ENCODE measurements around the gene RAD9A.

RAD9A gene

DNA sequence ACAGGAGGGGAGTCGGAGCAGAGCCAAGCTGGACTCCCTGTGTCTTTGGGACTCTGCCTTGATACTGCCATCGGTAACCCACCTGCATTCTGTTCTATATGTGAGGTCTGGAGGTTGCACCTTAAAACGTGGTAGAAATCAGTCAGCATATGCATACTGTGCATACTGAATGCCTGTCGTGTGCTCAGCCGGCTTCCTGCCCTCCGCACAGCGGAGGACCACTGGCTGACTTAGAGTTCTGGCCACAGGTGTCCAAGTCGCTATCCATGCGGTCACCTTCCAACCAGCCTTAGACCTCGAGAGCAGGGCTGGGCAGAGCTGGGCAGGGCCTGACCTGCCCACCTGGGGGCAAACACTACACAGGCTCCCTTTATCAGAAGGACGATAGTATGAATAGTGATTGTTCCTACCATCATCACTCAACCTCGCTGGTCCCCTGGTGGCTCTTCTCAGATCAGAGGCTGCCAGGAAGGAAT, 15.9 kb downstream of the RAD9A start:
- TF ChIP-seq, protein P1, sequence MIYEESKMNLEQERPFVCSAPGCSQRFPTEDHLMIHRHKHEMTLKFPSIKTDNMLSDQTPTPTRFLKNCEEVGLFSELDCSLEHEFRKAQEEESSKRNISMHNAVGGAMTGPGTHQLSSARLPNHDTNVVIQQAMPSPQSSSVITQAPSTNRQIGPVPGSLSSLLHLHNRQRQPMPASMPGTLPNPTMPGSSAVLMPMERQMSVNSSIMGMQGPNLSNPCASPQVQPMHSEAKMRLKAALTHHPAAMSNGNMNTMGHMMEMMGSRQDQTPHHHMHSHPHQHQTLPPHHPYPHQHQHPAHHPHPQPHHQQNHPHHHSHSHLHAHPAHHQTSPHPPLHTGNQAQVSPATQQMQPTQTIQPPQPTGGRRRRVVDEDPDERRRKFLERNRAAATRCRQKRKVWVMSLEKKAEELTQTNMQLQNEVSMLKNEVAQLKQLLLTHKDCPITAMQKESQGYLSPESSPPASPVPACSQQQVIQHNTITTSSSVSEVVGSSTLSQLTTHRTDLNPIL (CRISPR knock-in tag; IDR thresholded peaks at IDR 0.05; ENCODE audit: low read depth), result no peak
- TF ChIP-seq TOX (CRISPR knock-in tag; IDR thresholded peaks at IDR 0.05; ENCODE audit: borderline replicate concordance) (no peak), ZNF8 (CRISPR knock-in tag; IDR thresholded peaks at IDR 0.05) (no peak), ISL1 (CRISPR knock-in tag; IDR thresholded peaks at IDR 0.05) (no peak), CSDC2 (CRISPR knock-in tag; IDR thresholded peaks at IDR 0.05) (no peak), SNAI2 (CRISPR knock-in tag; IDR thresholded peaks at IDR 0.05) (no peak), TCF4 (CRISPR knock-in tag; IDR thresholded peaks at IDR 0.05; ENCODE audit: borderline replicate concordance) (no peak), OSR1 (CRISPR knock-in tag; IDR thresholded peaks at IDR 0.05) (no peak), RARB (CRISPR knock-in tag; IDR thresholded peaks at IDR 0.05) (no peak), PPARA (CRISPR knock-in tag; IDR thresholded peaks at IDR 0.05; ENCODE audit: borderline replicate concordance) (no peak), ESRRG (CRISPR knock-in tag; IDR thresholded peaks at IDR 0.05) (no peak)
- TF ChIP-seq, protein P2, sequence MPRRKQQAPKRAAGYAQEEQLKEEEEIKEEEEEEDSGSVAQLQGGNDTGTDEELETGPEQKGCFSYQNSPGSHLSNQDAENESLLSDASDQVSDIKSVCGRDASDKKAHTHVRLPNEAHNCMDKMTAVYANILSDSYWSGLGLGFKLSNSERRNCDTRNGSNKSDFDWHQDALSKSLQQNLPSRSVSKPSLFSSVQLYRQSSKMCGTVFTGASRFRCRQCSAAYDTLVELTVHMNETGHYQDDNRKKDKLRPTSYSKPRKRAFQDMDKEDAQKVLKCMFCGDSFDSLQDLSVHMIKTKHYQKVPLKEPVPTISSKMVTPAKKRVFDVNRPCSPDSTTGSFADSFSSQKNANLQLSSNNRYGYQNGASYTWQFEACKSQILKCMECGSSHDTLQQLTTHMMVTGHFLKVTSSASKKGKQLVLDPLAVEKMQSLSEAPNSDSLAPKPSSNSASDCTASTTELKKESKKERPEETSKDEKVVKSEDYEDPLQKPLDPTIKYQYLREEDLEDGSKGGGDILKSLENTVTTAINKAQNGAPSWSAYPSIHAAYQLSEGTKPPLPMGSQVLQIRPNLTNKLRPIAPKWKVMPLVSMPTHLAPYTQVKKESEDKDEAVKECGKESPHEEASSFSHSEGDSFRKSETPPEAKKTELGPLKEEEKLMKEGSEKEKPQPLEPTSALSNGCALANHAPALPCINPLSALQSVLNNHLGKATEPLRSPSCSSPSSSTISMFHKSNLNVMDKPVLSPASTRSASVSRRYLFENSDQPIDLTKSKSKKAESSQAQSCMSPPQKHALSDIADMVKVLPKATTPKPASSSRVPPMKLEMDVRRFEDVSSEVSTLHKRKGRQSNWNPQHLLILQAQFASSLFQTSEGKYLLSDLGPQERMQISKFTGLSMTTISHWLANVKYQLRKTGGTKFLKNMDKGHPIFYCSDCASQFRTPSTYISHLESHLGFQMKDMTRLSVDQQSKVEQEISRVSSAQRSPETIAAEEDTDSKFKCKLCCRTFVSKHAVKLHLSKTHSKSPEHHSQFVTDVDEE (CRISPR knock-in tag; IDR thresholded peaks at IDR 0.05), result no peak
- TF ChIP-seq, protein P3, sequence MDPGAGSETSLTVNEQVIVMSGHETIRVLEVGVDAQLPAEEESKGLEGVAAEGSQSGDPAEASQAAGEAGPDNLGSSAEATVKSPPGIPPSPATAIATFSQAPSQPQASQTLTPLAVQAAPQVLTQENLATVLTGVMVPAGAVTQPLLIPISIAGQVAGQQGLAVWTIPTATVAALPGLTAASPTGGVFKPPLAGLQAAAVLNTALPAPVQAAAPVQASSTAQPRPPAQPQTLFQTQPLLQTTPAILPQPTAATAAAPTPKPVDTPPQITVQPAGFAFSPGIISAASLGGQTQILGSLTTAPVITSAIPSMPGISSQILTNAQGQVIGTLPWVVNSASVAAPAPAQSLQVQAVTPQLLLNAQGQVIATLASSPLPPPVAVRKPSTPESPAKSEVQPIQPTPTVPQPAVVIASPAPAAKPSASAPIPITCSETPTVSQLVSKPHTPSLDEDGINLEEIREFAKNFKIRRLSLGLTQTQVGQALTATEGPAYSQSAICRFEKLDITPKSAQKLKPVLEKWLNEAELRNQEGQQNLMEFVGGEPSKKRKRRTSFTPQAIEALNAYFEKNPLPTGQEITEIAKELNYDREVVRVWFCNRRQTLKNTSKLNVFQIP (CRISPR knock-in tag; IDR thresholded peaks at IDR 0.05; ENCODE audit: borderline replicate concordance, low read depth), result no peak
- ATAC-seq, result no peak

DNA sequence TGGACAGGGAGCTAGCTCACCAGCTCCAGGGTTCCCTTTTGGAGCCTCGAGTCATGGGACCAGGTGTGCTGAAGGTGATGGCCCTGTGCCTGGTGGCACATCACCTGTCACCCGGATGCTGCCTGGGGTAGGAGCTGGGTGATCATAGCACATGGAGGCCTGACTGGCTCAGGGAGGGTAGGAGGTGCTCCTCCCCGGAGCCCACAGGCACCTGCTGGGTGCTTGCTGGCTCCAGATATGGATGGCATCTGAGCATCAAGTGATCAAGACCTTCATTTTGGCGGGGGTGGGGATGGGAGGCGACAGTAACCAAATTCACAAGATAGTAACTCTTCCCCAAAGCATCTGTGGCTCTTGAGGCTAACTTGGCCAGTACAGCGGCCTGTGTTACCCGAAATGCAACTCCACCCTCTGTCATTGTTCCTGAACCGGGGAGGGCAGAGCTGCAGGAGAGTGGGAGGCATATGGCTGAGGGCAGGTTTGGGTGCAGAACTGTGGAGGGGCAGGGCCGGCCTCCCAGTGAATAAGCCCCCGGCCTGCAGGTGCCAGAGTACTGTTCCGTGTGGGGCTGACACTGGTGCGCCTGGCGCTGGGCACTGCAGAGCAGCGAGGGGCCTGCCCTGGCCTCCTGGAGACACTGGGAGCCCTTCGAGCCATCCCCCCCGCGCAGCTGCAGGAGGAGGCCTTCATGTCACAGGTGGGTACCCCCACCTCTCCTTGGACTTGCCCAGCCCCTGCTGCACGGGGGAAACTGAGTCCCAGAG, 16.8 kb downstream of the RAD9A start:
- TF ChIP-seq SNAI2 (CRISPR knock-in tag; IDR thresholded peaks at IDR 0.05), result no peak
- TF ChIP-seq, protein P4, sequence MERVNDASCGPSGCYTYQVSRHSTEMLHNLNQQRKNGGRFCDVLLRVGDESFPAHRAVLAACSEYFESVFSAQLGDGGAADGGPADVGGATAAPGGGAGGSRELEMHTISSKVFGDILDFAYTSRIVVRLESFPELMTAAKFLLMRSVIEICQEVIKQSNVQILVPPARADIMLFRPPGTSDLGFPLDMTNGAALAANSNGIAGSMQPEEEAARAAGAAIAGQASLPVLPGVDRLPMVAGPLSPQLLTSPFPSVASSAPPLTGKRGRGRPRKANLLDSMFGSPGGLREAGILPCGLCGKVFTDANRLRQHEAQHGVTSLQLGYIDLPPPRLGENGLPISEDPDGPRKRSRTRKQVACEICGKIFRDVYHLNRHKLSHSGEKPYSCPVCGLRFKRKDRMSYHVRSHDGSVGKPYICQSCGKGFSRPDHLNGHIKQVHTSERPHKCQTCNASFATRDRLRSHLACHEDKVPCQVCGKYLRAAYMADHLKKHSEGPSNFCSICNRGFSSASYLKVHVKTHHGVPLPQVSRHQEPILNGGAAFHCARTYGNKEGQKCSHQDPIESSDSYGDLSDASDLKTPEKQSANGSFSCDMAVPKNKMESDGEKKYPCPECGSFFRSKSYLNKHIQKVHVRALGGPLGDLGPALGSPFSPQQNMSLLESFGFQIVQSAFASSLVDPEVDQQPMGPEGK (CRISPR knock-in tag; IDR thresholded peaks at IDR 0.05; ENCODE audit: borderline replicate concordance), result no peak
- no peak for TF ChIP-seq OSR1 (CRISPR knock-in tag; IDR thresholded peaks at IDR 0.05)
- TF ChIP-seq BACH2 (CRISPR knock-in tag; IDR thresholded peaks at IDR 0.05; ENCODE audit: borderline replicate concordance), result no peak
- no peak for TF ChIP-seq ZNF8 (CRISPR knock-in tag; IDR thresholded peaks at IDR 0.05)
- no peak for TF ChIP-seq GLIS3 (CRISPR knock-in tag; IDR thresholded peaks at IDR 0.05)
- no peak for TF ChIP-seq TCF4 (CRISPR knock-in tag; IDR thresholded peaks at IDR 0.05; ENCODE audit: borderline replicate concordance)
- TF ChIP-seq TOX (CRISPR knock-in tag; IDR thresholded peaks at IDR 0.05; ENCODE audit: borderline replicate concordance), result no peak
- no peak for TF ChIP-seq ARNTL (CRISPR knock-in tag; IDR thresholded peaks at IDR 0.05; ENCODE audit: borderline replicate concordance, low read depth)
- TF ChIP-seq, protein P2 (CRISPR knock-in tag; IDR thresholded peaks at IDR 0.05), result no peak
- TF ChIP-seq, protein P1 (CRISPR knock-in tag; IDR thresholded peaks at IDR 0.05; ENCODE audit: low read depth), result no peak
- no peak for TF ChIP-seq ZFP30 (CRISPR knock-in tag; IDR thresholded peaks at IDR 0.05)
- TF ChIP-seq, protein P3 (CRISPR knock-in tag; IDR thresholded peaks at IDR 0.05; ENCODE audit: borderline replicate concordance, low read depth), result no peak
- TF ChIP-seq ZNF70 (CRISPR knock-in tag; IDR thresholded peaks at IDR 0.05), result no peak
- TF ChIP-seq ISL1 (CRISPR knock-in tag; IDR thresholded peaks at IDR 0.05), result no peak
- no peak for TF ChIP-seq RARB (CRISPR knock-in tag; IDR thresholded peaks at IDR 0.05)
- no peak for TF ChIP-seq ZNF565 (CRISPR knock-in tag; conservative IDR thresholded peaks at IDR 0.05; ENCODE audit: low read depth)
- no peak for TF ChIP-seq ZC3H10 (CRISPR knock-in tag; IDR thresholded peaks at IDR 0.05)
- TF ChIP-seq ZFP3 (CRISPR knock-in tag; IDR thresholded peaks at IDR 0.05), result no peak
- TF ChIP-seq ESRRG (CRISPR knock-in tag; IDR thresholded peaks at IDR 0.05), result no peak
- no peak for ATAC-seq
